ENCODE data around the gene MBNL2. TPM values are rescaled to one million over a fixed set of nuclear protein-coding genes. Genes with fewer than 3 reads are reported as not detected.

Gene MBNL2
- total RNA-seq, 1 donor from 2014 or later = 67.6 TPM

- intact Hi-C loops (cut with DNase I) = no loop called here
- no peak for DNase-seq (ENCODE audit: low spot score)
These were observed 60.6 kb downstream of the MBNL2 start for GRCh38 chr13:97282705-97283104.

GRCh38 chr13:97283888-97284287 lies 61.8 kb downstream of the MBNL2 start:
- intact Hi-C loops (cut with DNase I) = no loop called here

GRCh38 chr13:97284558-97284957 lies 62.4 kb downstream of the MBNL2 start:
- intact Hi-C loops (cut with DNase I) = no loop called here

More at GRCh38 chr13:97283888-97284287, 61.8 kb downstream of the MBNL2 start:
- DNase-seq (ENCODE audit: low spot score) = no peak

GRCh38 chr13:97285221-97285955 lies 63.3 kb downstream of the MBNL2 start:
- DNase-seq (ENCODE audit: low spot score) = no peak
- intact Hi-C loops (cut with DNase I) = no loop called here

More at GRCh38 chr13:97284558-97284957, 62.4 kb downstream of the MBNL2 start:
- no peak for DNase-seq (ENCODE audit: low spot score)

GRCh38 chr13:97286317-97287046 lies 64.3 kb downstream of the MBNL2 start:
- DNase-seq (ENCODE audit: low spot score) = no peak
- intact Hi-C loops (cut with DNase I) = no loop called here

GRCh38 chr13:97287047-97287383 lies 64.9 kb downstream of the MBNL2 start:
- intact Hi-C loops (cut with DNase I) = no loop called here
- no peak for DNase-seq (ENCODE audit: low spot score)

GRCh38 chr13:97288486-97288900 lies 66.4 kb downstream of the MBNL2 start:
- intact Hi-C loops (cut with DNase I) = no loop called here
- no peak for DNase-seq (ENCODE audit: low spot score)

GRCh38 chr13:97289514-97290298 lies 67.6 kb downstream of the MBNL2 start:
- no peak for DNase-seq (ENCODE audit: low spot score)
- intact Hi-C loops (cut with DNase I) = no loop called here

- DNase-seq (ENCODE audit: low spot score) = no peak
- intact Hi-C loops (cut with DNase I) = no loop called here
These were observed 73.4 kb downstream of the MBNL2 start for GRCh38 chr13:97295283-97296182.

- intact Hi-C loops (cut with DNase I) = no loop called here
- DNase-seq (ENCODE audit: low spot score) = no peak
These were observed 74.6 kb downstream of the MBNL2 start for GRCh38 chr13:97296740-97297139.

- intact Hi-C loops (cut with DNase I) = no loop called here
- DNase-seq (ENCODE audit: low spot score) = no peak
These were observed 76.7 kb downstream of the MBNL2 start for GRCh38 chr13:97298816-97299215.

- no peak for DNase-seq (ENCODE audit: low spot score)
- intact Hi-C loops (cut with DNase I) = no loop called here
These were observed 78.7 kb downstream of the MBNL2 start for GRCh38 chr13:97300871-97301270.

- DNase-seq (ENCODE audit: low spot score) = no peak
- intact Hi-C loops (cut with DNase I) = no loop called here
These were observed 79.4 kb downstream of the MBNL2 start for GRCh38 chr13:97301382-97302095.

GRCh38 chr13:97302611-97303010 lies 80.5 kb downstream of the MBNL2 start:
- no peak for DNase-seq (ENCODE audit: low spot score)
- intact Hi-C loops (cut with DNase I) = no loop called here

- no peak for DNase-seq (ENCODE audit: low spot score)
- intact Hi-C loops (cut with DNase I) = no loop called here
These were observed 84.0 kb downstream of the MBNL2 start for GRCh38 chr13:97306106-97306505.

GRCh38 chr13:97306645-97307044 lies 84.5 kb downstream of the MBNL2 start:
- no peak for DNase-seq (ENCODE audit: low spot score)
- intact Hi-C loops (cut with DNase I) = no loop called here

GRCh38 chr13:97307118-97307881 lies 85.2 kb downstream of the MBNL2 start:
- intact Hi-C loops (cut with DNase I) = no loop called here
- DNase-seq (ENCODE audit: low spot score) = no peak

Measured in cardiac septum (tissue), 1 donor.